PC-3 (cell line): Measurements from ENCODE around the gene MAP6. TPM values are rescaled to one million over a fixed set of nuclear protein-coding genes. Genes with fewer than 3 reads are reported as not detected.

Experiments used
- ATAC-seq: fragments of 200-7000 bp; cut with Tn5 transposase; 2 replicates; pipeline ENCODE4 v1.9.1; 2020; ENCODE audit warnings: mild to moderate bottlenecking, moderate library complexity
- BruUV-seq: library from RNA; stranded (reverse); fragments of 400-500 nt; replicated peaks from 2 replicates; lab custom pipeline; 2021; lab: Mats Ljungman, UMichigan
- CTCF ChIA-PET: fragments of 300-600 bp; sonication (Branson Sonifier 250); formaldehyde crosslinking; loops from one replicate; lab custom pipeline; 2022; ENCODE audit warnings: antibody characterized with exemption; lab: Charles Lee
- POLR2A ChIA-PET: fragments of 300-600 bp; sonication (Branson Sonifier 250); formaldehyde crosslinking; loops from one replicate; lab custom pipeline; 2022; ENCODE audit warnings: antibody characterized with exemption; ENCODE audit not compliant: unreplicated experiment; lab: Charles Lee
- DNase-seq: peaks from one replicate; pipeline ENCODE4 v3.0.0-alpha.2; 2015
- H2AFZ ChIP-seq: fragments of 300-600 bp; sonication (generic); 2 replicates; pipeline ENCODE4 v1.6.0; 2016; ENCODE audit warnings: antibody characterized with exemption, low read length
- H3F3A ChIP-seq: fragments of 300-600 bp; sonication (generic); one replicate; pipeline ENCODE4 v1.6.0; 2017; ENCODE audit warnings: antibody characterized with exemption, low read length, control low read depth, mild to moderate bottlenecking; ENCODE audit not compliant: unreplicated experiment
- H3K27ac ChIP-seq: fragments of 300-600 bp; sonication (generic); 2 replicates; pipeline ENCODE4 v1.5.1; 2016; ENCODE audit warnings: mild to moderate bottlenecking, low read length
- H3K27me3 ChIP-seq: fragments of 300-600 bp; sonication (generic); 2 replicates; pipeline ENCODE4 v1.6.1; 2016; ENCODE audit warnings: low read length, mixed read lengths
- H3K36me3 ChIP-seq: fragments of 300-600 bp; sonication (generic); 2 replicates; pipeline ENCODE4 v1.6.1; 2016; ENCODE audit warnings: low read depth, mixed run types, low read length, mixed read lengths
- H3K4me1 ChIP-seq: fragments of 300-600 bp; sonication (generic); 2 replicates; pipeline ENCODE4 v1.5.1; 2016; ENCODE audit warnings: low read length; ENCODE audit not compliant: insufficient read depth
- H3K4me2 ChIP-seq: fragments of 300-600 bp; sonication (generic); 2 replicates; pipeline ENCODE4 v1.6.0; 2016; ENCODE audit warnings: low read length
- H3K4me3 ChIP-seq: fragments of 300-600 bp; sonication (generic); 2 replicates; pipeline ENCODE4 v1.5.1; 2016; ENCODE audit warnings: mild to moderate bottlenecking, low read length, mixed read lengths
- H3K79me2 ChIP-seq: fragments of 300-600 bp; sonication (generic); 2 replicates; pipeline ENCODE4 v1.6.1; 2017; ENCODE audit warnings: low read length, mixed read lengths
- H3K9ac ChIP-seq: fragments of 300-600 bp; sonication (generic); 2 replicates; pipeline ENCODE4 v1.6.0; 2016; ENCODE audit warnings: mild to moderate bottlenecking, low read length
- H3K9me2 ChIP-seq: fragments of 300-600 bp; sonication (generic); replicated peaks from 2 replicates; pipeline ENCODE4 v1.6.1; 2016; ENCODE audit warnings: mixed run types, low read length, mixed read lengths
- H3K9me3 ChIP-seq: fragments of 300-600 bp; sonication (generic); 2 replicates; pipeline ENCODE4 v1.6.1; 2016; ENCODE audit warnings: low read length, mixed read lengths
- H4K20me1 ChIP-seq: fragments of 300-600 bp; sonication (generic); 2 replicates; pipeline ENCODE4 v1.6.1; 2016; ENCODE audit warnings: low read length, mixed read lengths
- EZH2 ChIP-seq: fragments of 300-600 bp; sonication (generic); IDR thresholded peaks from one replicate; pipeline ENCODE4 v1.6.1; 2017; ENCODE audit warnings: antibody characterized with exemption, mild to moderate bottlenecking, low read length; ENCODE audit not compliant: unreplicated experiment
- EZH2phosphoT487 ChIP-seq: fragments of 300-600 bp; sonication (generic); IDR thresholded peaks from 2 replicates; pipeline ENCODE4 v1.6.1; 2018; ENCODE audit warnings: mild to moderate bottlenecking, antibody characterized with exemption, low read length, borderline replicate concordance
- intact Hi-C: fragments of 100-400 bp; cut with micrococcal nuclease; formaldehyde crosslinking; loops from 2 replicates; pipeline ENCODE4 v1.9.0; 2023
- total RNA-seq: library from RNA; depleted of rRNA; stranded (reverse); fragments of >200 nt; gene quantifications from 2 replicates; pipeline ENCODE4 v1.2.3, GENCODE V29; 2014
- TF ChIP-seq, protein P1 (sequence below): fragments of 300-600 bp; sonication (generic); conservative IDR thresholded peaks from 2 replicates; pipeline ENCODE4 v1.5.1; 2017; ENCODE audit warnings: antibody characterized with exemption, low read depth, mild to moderate bottlenecking, low read length

MAP6 gene
- total RNA-seq, 1 experiment from 2014 or later = 0.47 TPM

DNA sequence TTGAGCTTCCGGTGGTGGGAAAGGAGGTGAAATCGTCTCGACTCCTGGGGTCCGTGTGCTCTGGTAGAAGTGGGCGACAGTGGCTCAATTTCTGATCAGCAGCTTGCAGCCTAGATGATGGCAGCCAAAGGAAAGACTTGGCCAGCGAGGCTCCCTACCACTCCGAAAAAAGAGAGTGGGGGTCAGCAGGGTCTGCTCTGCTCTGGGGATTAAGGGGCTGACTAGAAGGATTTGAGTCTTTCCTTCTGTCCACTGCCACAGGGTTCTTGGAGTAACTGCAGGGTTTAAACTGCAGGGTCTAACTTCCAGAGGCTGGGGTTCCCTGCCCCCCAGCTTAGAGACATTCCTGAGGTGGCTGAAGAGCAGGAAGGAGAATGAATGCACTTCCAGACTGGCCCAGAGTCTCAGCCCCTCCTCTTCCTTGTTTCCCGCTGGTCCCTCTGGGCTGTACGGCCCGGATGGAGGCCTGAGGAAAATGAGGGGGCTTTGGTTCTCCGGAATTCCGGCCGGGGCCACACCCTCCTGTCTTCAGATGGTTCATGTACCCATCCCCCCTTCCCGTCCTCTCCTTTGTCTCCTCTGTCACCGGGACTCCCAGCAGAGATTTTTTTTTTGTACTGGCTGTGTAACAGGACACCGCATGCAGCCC, 105.9 kb downstream of the MAP6 start:
- Histone ChIP-seq H3K4me2 (peak overlapping the region; percentile 86), H3K4me3 (peak overlapping the region; percentile 80), H3K9me3 (no peaks in the 10 kb centered on the region), H3K27ac (peak overlapping the region; percentile 43), H3K27me3 (no peaks in the 10 kb centered on the region), H3K36me3 (peaks cover 11% of the 10 kb centered on the region; the same call in 1 of the 2 replicates), H2AFZ (peak overlapping the region; percentile 91), H3K9ac (peak overlapping the region; percentile 84), H3K4me1 (peaks cover 31% of the 10 kb centered on the region), H3K9me2 (no peaks in the 10 kb centered on the region), H3K79me2 (peaks cover 53% of the 10 kb centered on the region), H3F3A (no peaks in the 10 kb centered on the region), H4K20me1 (no peaks in the 10 kb centered on the region)
- ChIA-PET CTCF (interaction anchor here (0.6 kb wide), 1 partner anchor 285 kb away, joined by 3 read pairs; no protein-coding TSS in a partner anchor), POLR2A (interaction anchor here (0.6 to 0.7 kb wide), 4 partner anchors 12 to 1491 kb away, joined by 3 to 11 read pairs (median 4); no protein-coding TSS in a partner anchor)
- BruUV-seq = TSS peak; percentile 81
- TF ChIP-seq EZH2phosphoT487 = no peak
- TF ChIP-seq EZH2 = no peak
- TF ChIP-seq, protein P1, sequence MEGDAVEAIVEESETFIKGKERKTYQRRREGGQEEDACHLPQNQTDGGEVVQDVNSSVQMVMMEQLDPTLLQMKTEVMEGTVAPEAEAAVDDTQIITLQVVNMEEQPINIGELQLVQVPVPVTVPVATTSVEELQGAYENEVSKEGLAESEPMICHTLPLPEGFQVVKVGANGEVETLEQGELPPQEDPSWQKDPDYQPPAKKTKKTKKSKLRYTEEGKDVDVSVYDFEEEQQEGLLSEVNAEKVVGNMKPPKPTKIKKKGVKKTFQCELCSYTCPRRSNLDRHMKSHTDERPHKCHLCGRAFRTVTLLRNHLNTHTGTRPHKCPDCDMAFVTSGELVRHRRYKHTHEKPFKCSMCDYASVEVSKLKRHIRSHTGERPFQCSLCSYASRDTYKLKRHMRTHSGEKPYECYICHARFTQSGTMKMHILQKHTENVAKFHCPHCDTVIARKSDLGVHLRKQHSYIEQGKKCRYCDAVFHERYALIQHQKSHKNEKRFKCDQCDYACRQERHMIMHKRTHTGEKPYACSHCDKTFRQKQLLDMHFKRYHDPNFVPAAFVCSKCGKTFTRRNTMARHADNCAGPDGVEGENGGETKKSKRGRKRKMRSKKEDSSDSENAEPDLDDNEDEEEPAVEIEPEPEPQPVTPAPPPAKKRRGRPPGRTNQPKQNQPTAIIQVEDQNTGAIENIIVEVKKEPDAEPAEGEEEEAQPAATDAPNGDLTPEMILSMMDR = no peak
- intact Hi-C loops = no loop called here
- peak; percentile 49 for DNase-seq
- ATAC-seq = peak; percentile 32

DNA sequence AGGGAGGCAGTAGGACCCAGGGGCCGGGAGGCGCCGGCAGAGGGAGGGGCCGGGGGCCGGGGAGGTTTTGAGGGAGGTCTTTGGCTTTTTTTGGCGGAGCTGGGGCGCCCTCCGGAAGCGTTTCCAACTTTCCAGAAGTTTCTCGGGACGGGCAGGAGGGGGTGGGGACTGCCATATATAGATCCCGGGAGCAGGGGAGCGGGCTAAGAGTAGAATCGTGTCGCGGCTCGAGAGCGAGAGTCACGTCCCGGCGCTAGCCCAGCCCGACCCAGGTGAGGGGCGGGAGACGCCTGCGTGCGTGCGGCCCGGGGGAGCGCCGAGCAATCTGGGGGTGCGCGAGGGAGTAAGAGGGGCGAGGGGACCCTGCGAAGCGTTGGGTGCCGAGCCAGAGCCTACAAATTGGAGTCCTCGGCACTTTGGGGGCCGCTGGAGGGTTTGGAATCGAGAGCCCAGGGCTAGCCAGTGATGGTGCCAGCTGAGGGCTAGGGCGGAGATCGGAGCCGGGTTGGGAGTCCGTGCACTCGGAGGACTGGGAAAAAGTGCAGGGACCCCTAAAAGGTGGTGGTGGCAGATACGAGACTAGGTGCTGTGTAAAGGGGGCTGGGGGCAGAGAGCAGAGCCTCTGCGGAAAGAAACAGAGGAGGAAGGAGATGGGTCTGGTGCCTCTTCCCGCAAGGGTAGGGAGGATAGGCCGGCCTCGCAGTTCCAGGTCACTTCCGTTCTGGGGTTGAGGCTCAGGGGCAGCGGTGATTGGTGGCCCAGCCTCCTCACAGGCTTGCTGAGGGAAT, 106.6 kb downstream of the MAP6 start, which contains the start of gene SERPINH1:
Gene SERPINH1, plus strand, starts transcription at position 206 of the 788 bp plus-strand sequence. CDS start 4,097 bp downstream, outside the sequence.
- H3K27me3 ChIP-seq = no peaks in the 10 kb centered on the region

More for the DNA sequence above, 106.6 kb downstream of the MAP6 start, which contains the start of gene SERPINH1:
- peak within 1 kb of the TSS; percentile 91 for H2AFZ ChIP-seq
- no peaks in the 10 kb centered on the region for H4K20me1 ChIP-seq
- no peaks in the 10 kb centered on the region for H3F3A ChIP-seq
- H3K4me2 ChIP-seq = peak within 1 kb of the TSS; percentile 86
- H3K27ac ChIP-seq = peak within 1 kb of the TSS; percentile 43
- peaks cover 31% of the 10 kb centered on the region for H3K4me1 ChIP-seq
- H3K79me2 ChIP-seq = peaks cover 48% of the 10 kb centered on the region
- intact Hi-C loops = no loop called here
- H3K4me3 ChIP-seq = peak within 1 kb of the TSS; percentile 80
- no peaks in the 10 kb centered on the region for H3K9me2 ChIP-seq
- H3K36me3 ChIP-seq = peaks cover 6% of the 10 kb centered on the region; the same call in 1 of the 2 replicates
- ATAC-seq = peak; percentile 88
- TF ChIP-seq EZH2 (no peak), EZH2phosphoT487 (no peak)
- TF ChIP-seq, protein P1 = no peak
- ChIA-PET POLR2A (interaction anchor here (0.6 to 0.7 kb wide), 4 partner anchors 12 to 1492 kb away, joined by 3 to 11 read pairs (median 4); no protein-coding TSS in a partner anchor), CTCF (interaction anchor here (0.6 kb wide), 1 partner anchor 284 kb away, joined by 3 read pairs; no protein-coding TSS in a partner anchor)
- H3K9ac ChIP-seq = peak within 1 kb of the TSS; percentile 84
- BruUV-seq = no TSS peak
- H3K9me3 ChIP-seq = no peaks in the 10 kb centered on the region
- peak; percentile 88 for DNase-seq
